GM19328 (cell line): ENCODE results near the gene NOSIP.

Experiments
- ATAC-seq: cut with Tn5 transposase; IDR thresholded peaks from one replicate; pipeline ENCODE4 v1.9.1; 2021; ENCODE audit warnings: mild to moderate bottlenecking, moderate library complexity; ENCODE audit not compliant: unreplicated experiment

The NOSIP gene

DNA sequence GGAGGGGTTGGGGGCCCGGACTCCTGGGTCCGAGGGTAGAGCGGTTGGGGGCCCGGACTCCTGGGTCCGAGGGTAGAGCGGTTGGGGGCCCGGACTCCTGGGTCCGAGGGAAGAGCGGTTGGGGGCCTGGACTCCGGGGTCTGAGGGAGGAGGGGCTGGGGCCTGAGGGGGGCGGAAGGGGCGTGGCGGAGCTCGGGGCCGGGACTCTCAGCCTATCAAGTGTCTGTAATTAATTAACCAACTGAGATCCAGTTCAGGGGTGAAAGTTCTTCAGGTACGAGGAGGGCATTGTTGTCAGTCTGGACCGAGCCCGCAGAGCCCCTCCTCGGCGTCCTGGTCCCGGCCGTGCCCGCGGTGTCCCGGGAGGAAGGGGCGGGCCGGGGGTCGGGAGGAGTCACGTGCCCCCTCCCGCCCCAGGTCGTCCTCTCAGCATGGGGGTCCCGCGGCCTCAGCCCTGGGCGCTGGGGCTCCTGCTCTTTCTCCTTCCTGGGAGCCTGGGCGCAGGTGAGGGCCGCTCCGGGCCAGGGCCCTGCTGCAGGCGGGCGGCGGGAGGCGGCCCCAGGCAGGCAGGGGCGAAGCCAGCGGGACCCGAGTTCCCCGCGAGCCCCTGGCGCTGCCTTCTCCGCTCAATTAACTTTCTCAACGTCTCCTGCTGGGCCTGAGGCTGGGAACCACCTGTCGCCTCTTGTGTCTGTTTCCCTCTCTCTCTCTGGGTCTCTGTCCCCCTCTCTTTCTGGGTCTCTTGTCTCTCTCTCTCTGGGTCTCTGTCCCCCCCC is 67.2 kb downstream of the NOSIP start:
- no peak for ATAC-seq

DNA sequence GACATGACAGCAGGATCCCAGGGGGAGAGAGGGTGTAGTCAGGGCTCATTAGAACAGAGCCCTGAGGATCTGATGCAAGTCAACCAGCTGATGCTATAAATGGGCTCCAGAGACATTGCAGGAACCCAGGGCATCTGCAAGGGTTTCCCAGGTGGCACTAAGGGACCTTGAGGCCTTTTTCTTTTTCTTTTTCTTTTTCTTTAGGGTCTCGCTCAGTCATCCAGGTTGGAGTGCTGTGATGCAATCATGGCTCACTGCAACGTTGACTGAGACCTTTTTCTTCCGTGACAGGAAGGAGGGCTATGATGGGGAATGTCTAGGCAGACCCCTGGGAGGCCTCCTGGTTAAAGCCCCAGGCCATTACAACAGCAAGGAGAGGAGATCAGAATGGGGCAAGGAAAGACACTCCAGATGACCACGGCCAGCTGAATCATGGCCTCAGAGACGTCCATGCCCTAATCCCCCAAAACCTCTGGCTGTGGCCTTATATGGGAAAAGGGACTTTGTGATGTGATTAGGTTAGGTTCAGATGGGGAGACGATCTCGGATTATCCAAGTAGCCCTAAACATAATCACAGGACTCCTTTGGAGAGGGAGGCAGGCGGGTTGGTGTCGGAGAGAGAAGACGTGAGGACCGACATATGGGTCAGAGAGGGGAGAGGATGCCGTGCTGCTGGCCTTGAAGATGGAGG is 72.4 kb downstream of the NOSIP start:
- ATAC-seq, result no peak

DNA sequence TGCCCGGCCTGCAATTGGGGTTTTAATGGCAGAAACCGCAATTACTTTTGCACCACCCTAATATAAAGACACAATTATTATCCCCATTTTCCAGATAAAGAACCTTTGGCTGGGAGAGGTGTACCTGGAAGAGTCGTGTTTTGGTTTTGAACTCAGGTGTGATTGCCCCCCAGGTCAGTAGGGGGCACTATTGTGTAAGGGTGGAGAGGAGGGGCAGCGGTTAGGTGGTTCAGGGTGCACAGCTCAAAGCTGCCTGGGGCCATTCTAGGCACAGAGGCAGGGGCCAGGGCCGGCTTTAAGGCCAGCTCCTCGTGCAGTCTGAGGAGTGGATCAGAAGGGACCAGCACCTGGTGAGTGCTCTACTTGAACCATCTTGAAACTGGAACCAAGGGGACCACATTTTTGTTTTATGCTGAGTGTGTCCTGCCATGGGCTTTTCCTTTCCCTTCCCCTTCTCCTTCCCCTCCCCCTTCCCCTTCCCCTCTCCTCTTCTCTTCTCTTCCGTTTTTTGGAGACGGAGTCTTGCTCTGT is 73.7 kb downstream of the NOSIP start:
- no peak for ATAC-seq
